GM19372 (cell line): ENCODE results near the gene DOP1B.
"Not testable (repeated sequence)": the region's sequence is repeated elsewhere in the genome, so short reads cannot be mapped to it uniquely, and the experiment has no call there.

Experiments
- ATAC-seq: cut with Tn5 transposase; IDR thresholded peaks from one replicate; pipeline ENCODE4 v1.9.1; 2021; ENCODE audit warnings: mild to moderate bottlenecking, low read depth, moderate library complexity; ENCODE audit not compliant: unreplicated experiment

The DOP1B gene

GRCh38 chr21:36132696-36133095, 23.9 kb upstream of the DOP1B start:
- ATAC-seq = no peak

- ATAC-seq = no peak
These were observed 21.7 kb upstream of the DOP1B start, which contains the start of gene CBR3 for GRCh38 chr21:36134803-36135390. Gene CBR3 (plus strand): TSS chr21:36135079. CDS start chr21:36135193, 114 bp downstream.

GRCh38 chr21:36135391-36136102, 21.1 kb upstream of the DOP1B start:
- no peak for ATAC-seq

GRCh38 chr21:36139791-36140190, 16.8 kb upstream of the DOP1B start:
- ATAC-seq = not testable (repeated sequence)

GRCh38 chr21:36141513-36141925, 15.1 kb upstream of the DOP1B start:
- ATAC-seq = peak; percentile 79

- ATAC-seq = not testable (repeated sequence)
These were observed 12.4 kb upstream of the DOP1B start for GRCh38 chr21:36144233-36144632.

- ATAC-seq = no peak
These were observed 11.4 kb upstream of the DOP1B start for GRCh38 chr21:36145259-36145658.

- ATAC-seq = no peak
These were observed 8.7 kb upstream of the DOP1B start for GRCh38 chr21:36147911-36148310.

GRCh38 chr21:36148886-36149285, 7.7 kb upstream of the DOP1B start:
- ATAC-seq = no peak

GRCh38 chr21:36149788-36150711, 6.6 kb upstream of the DOP1B start:
- no peak for ATAC-seq

GRCh38 chr21:36155603-36156338, 853 bp upstream of the DOP1B start:
- no peak for ATAC-seq

- ATAC-seq = peak; percentile 85
These were observed 247 bp upstream of the DOP1B start for GRCh38 chr21:36156339-36156814.

GRCh38 chr21:36159356-36159921, 2.8 kb downstream of the DOP1B start:
- ATAC-seq = no peak

GRCh38 chr21:36160850-36161178, 4.2 kb downstream of the DOP1B start:
- no peak for ATAC-seq

GRCh38 chr21:36162631-36163030, 6.0 kb downstream of the DOP1B start:
- ATAC-seq = no peak

GRCh38 chr21:36163750-36164741, 7.4 kb downstream of the DOP1B start:
- no peak for ATAC-seq

GRCh38 chr21:36165356-36165755, 8.7 kb downstream of the DOP1B start:
- ATAC-seq = no peak

- no peak for ATAC-seq
These were observed 10.1 kb downstream of the DOP1B start for GRCh38 chr21:36166705-36167104.

GRCh38 chr21:36167541-36167940, 10.9 kb downstream of the DOP1B start:
- no peak for ATAC-seq
